HepG2 (cell line): ENCODE measurements around the gene DOK7. TPM values are rescaled to one million over a fixed set of nuclear protein-coding genes. Genes with fewer than 3 reads are reported as not detected.

Source experiments
- ATAC-seq: fragments of 200-7000 bp; cut with Tn5 transposase; 3 replicates; pipeline ENCODE4 v1.9.1; 2020; ENCODE audit warnings: mild to moderate bottlenecking, moderate library complexity
- BruUV-seq: library from RNA; stranded (reverse); fragments of 400-500 nt; replicated peaks from 2 replicates; lab custom pipeline; 2021; lab: Mats Ljungman, UMichigan
- CTCF ChIA-PET: fragments of 300-600 bp; formaldehyde crosslinking; extraction: SDS; loops from one replicate; lab custom pipeline; 2021; ENCODE audit warnings: low total read pairs, inconsistent platforms, low intra/inter-chr PET ratio; lab: Yijun Ruan, JAX
- POLR2A ChIA-PET: fragments of 350-600 bp; sonication (Branson Sonifier 250); formaldehyde crosslinking; loops from one replicate; lab custom pipeline; 2020; ENCODE audit warnings: antibody characterized with exemption, inconsistent platforms; lab: Yijun Ruan, JAX
- DNase-seq: peaks from one replicate; pipeline ENCODE4 v3.0.0-alpha.2; 2015; ENCODE audit warnings: low spot score
- FAIRE-seq: peaks from 3 replicates; lab custom pipeline; 2011; peaks lifted over from hg19 to GRCh38; lab: Jason Lieb, UNC
- H2AFZ ChIP-seq: one replicate; pipeline ENCODE4 v1.6.1; 2011; ENCODE audit warnings: low read length, inconsistent platforms
- H3K27ac ChIP-seq: fragments of 300-600 bp; 3 replicates; pipeline ENCODE4 v1.8.0; 2011; ENCODE audit warnings: mixed run types, mild to moderate bottlenecking, mixed read lengths, low read length, inconsistent platforms; ENCODE audit not compliant: insufficient read depth; ENCODE audit errors: extremely low read length
- H3K27me3 ChIP-seq, 2 experiments: fragments of 200-600 bp in 1 of 2; 2 replicates in 1 of 2; 3 replicates in 1 of 2; pipeline versions ENCODE4 v1.6.0 to v1.8.0; 2011; ENCODE audit warnings: low read length in 2 of 2, mild to moderate bottlenecking in 2 of 2, moderate library complexity in 2 of 2, inconsistent platforms in 1 of 2; ENCODE audit not compliant: insufficient read depth in 2 of 2, control insufficient read depth in 1 of 2
- H3K36me3 ChIP-seq, 2 experiments: fragments of 200-600 bp in 1 of 2; replicated peaks in 1 of 2; 2 replicates in 1 of 2; 3 replicates in 1 of 2; pipeline versions ENCODE4 v1.5.1 to v1.8.0; 2011; ENCODE audit warnings: low read length in 2 of 2, inconsistent platforms in 1 of 2; ENCODE audit not compliant: insufficient read depth in 2 of 2, control insufficient read depth in 1 of 2
- H3K4me1 ChIP-seq: 2 replicates; pipeline ENCODE4 v1.5.1; 2012; ENCODE audit warnings: low read length, inconsistent platforms; ENCODE audit not compliant: insufficient read depth
- H3K4me2 ChIP-seq: 2 replicates; pipeline ENCODE4 v1.6.0; 2011; ENCODE audit warnings: low read depth, low read length, inconsistent platforms
- H3K4me3 ChIP-seq, 3 experiments: fragments of 200-600 bp in 1 of 3; sonication (generic), shearing (Covaris generic) in 1 of 3; replicated peaks in 1 of 3; 2 replicates each; pipeline ENCODE4 v1.5.1; 2011 to 2016; ENCODE audit warnings: low read length in 3 of 3, inconsistent platforms in 2 of 3, low read depth in 2 of 3, mild to moderate bottlenecking in 2 of 3, control low read depth in 1 of 3, mixed read lengths in 1 of 3; ENCODE audit not compliant: insufficient read depth in 1 of 3
- H3K79me2 ChIP-seq: one replicate; pipeline ENCODE4 v1.6.1; 2011; ENCODE audit warnings: low read length, inconsistent platforms; ENCODE audit not compliant: insufficient read depth
- H3K9ac ChIP-seq: 2 replicates; pipeline ENCODE4 v1.6.0; 2011; ENCODE audit warnings: mild to moderate bottlenecking, low read depth, low read length, inconsistent platforms; ENCODE audit not compliant: insufficient read depth
- H3K9me3 ChIP-seq: 2 replicates; pipeline ENCODE4 v1.5.1; 2012; ENCODE audit warnings: mild to moderate bottlenecking, low read length
- H4K20me1 ChIP-seq: 2 replicates; pipeline ENCODE4 v1.6.0; 2011; ENCODE audit warnings: inconsistent platforms, mild to moderate bottlenecking, low read length, moderate library complexity; ENCODE audit not compliant: insufficient read depth
- CC2D1A ChIP-seq: sonication (generic); formaldehyde crosslinking; IDR thresholded peaks from 2 replicates; pipeline ENCODE4 v1.8.1; 2023; ENCODE audit warnings: mild to moderate bottlenecking, missing genetic modification reagents
- HNRNPH1 ChIP-seq: fragments of 200-400 bp; formaldehyde crosslinking; optimal IDR thresholded peaks from 2 replicates; pipeline ENCODE3; 2017; ENCODE audit warnings: mild to moderate bottlenecking, low read depth, low read length
- NR0B2 ChIP-seq: sonication (generic); formaldehyde crosslinking; IDR thresholded peaks from 2 replicates; pipeline ENCODE4 v1.4.0; 2020; ENCODE audit warnings: mild to moderate bottlenecking, missing genetic modification reagents
- RAD21 ChIP-seq: fragments of 450-650 bp; formaldehyde crosslinking; IDR thresholded peaks from 2 replicates; pipeline ENCODE4 v1.5.0; 2020; ENCODE audit warnings: mild to moderate bottlenecking
- SETDB1 ChIP-seq: sonication (generic); formaldehyde crosslinking; IDR thresholded peaks from 2 replicates; pipeline ENCODE4 v1.5.1; 2020; ENCODE audit warnings: missing genetic modification reagents, mild to moderate bottlenecking, borderline replicate concordance
- ZC3H13 ChIP-seq: sonication (generic); formaldehyde crosslinking; IDR thresholded peaks from 2 replicates; pipeline ENCODE4 v1.8.1; 2023; ENCODE audit warnings: mild to moderate bottlenecking, missing genetic modification reagents, moderate library complexity
- ZEB1 ChIP-seq: IDR thresholded peaks from 2 replicates; pipeline ENCODE4 v1.6.1; 2012; ENCODE audit warnings: mild to moderate bottlenecking, low read depth, inconsistent platforms; ENCODE audit not compliant: insufficient replicate concordance
- ZNF12 ChIP-seq: sonication (generic); formaldehyde crosslinking; IDR thresholded peaks from 2 replicates; pipeline ENCODE4 v1.5.0; 2020; ENCODE audit warnings: missing genetic modification reagents
- ZNF17 ChIP-seq: sonication (generic); formaldehyde crosslinking; IDR thresholded peaks from 2 replicates; pipeline ENCODE4 v1.5.0; 2020; ENCODE audit warnings: mild to moderate bottlenecking, missing genetic modification reagents
- ZNF329 ChIP-seq: sonication (generic); formaldehyde crosslinking; IDR thresholded peaks from 2 replicates; pipeline ENCODE4 v1.9.0; 2021; ENCODE audit warnings: low read depth, mild to moderate bottlenecking, missing genetic modification reagents
- ZNF335 ChIP-seq: sonication (generic); formaldehyde crosslinking; IDR thresholded peaks from 2 replicates; pipeline ENCODE4 v1.4.0; 2020; ENCODE audit warnings: missing genetic modification reagents
- ZNF337 ChIP-seq: sonication (generic); formaldehyde crosslinking; IDR thresholded peaks from 2 replicates; pipeline ENCODE4 v1.5.1; 2020; ENCODE audit warnings: missing genetic modification reagents, low read depth, mild to moderate bottlenecking, borderline replicate concordance
- ZNF564 ChIP-seq: sonication (generic); formaldehyde crosslinking; IDR thresholded peaks from 2 replicates; pipeline ENCODE4 v1.8.1; 2023; ENCODE audit warnings: mild to moderate bottlenecking, missing genetic modification reagents
- ZNF607 ChIP-seq: sonication (generic); formaldehyde crosslinking; IDR thresholded peaks from 2 replicates; pipeline ENCODE4 v1.5.1; 2020; ENCODE audit warnings: missing genetic modification reagents, mild to moderate bottlenecking, borderline replicate concordance
- ZNF737 ChIP-seq: sonication (generic); formaldehyde crosslinking; IDR thresholded peaks from 2 replicates; pipeline ENCODE4 v1.5.0; 2020; ENCODE audit warnings: missing genetic modification reagents, mild to moderate bottlenecking, borderline replicate concordance
- ZNF746 ChIP-seq: sonication (generic); formaldehyde crosslinking; IDR thresholded peaks from 2 replicates; pipeline ENCODE4 v1.8.0; 2022; ENCODE audit warnings: mild to moderate bottlenecking, missing genetic modification reagents
- WGBS: methylation state at CpG from one replicate; pipeline ENCODE4 v1.1.6; 2017; ENCODE audit warnings: low lambda C conversion rate; 5-methylcytosine and 5-hydroxymethylcytosine counted together
- in situ Hi-C: cut with HindIII; loops from 2 replicates; pipeline ENCODE4 v1.10.0; 2017; ENCODE audit warnings: low pct_unique_long_range_greater_than_20kb; ENCODE audit not compliant: extremely low pct_ligation_motif_present
- intact Hi-C: fragments of 100-400 bp; cut with micrococcal nuclease; formaldehyde crosslinking; loops from one replicate; pipeline ENCODE4 v1.10.0; 2022; ENCODE audit not compliant: unreplicated experiment
- polyA plus RNA-seq, 8 experiments: library from polyadenylated mRNA; depleted of rRNA in 3 of 8; stranded (reverse) in 7 of 8; unstranded in 1 of 8; fragments of >200 nt; fragmentation: Illumina TruSeq in 4 of 8; extraction: Trizol in 4 of 8; gene quantifications; 2 replicates each; pipeline versions ENCODE4 v1.2.1 to v1.2.3, GENCODE V29; 2011 to 2016; ENCODE audit warnings: low read depth in 4 of 8, missing spikeins in 1 of 8, mixed read lengths in 1 of 8; ENCODE audit not compliant: insufficient read depth in 1 of 8
- total RNA-seq, 5 experiments: library from RNA; depleted of rRNA; stranded (reverse); fragments of >200 nt; fragmentation: Illumina TruSeq; extraction: Trizol; gene quantifications; 2 replicates each; pipeline ENCODE4 v1.2.3, GENCODE V29; 2016; ENCODE audit warnings: low read depth in 1 of 5
- TF ChIP-seq, protein P1 (sequence below), 2 experiments: fragments of 450-650 bp in 1 of 2; sonication (generic) in 1 of 2; formaldehyde crosslinking; IDR thresholded peaks; 2 replicates each; pipeline versions ENCODE4 v1.5.0 to v1.8.0; 2020 to 2022; ENCODE audit warnings: mild to moderate bottlenecking in 1 of 2, missing genetic modification reagents in 1 of 2

The DOK7 gene
- total and polyA plus RNA-seq, 2 of the 13 experiments (the other 11 are each of a cell fraction or from before 2014, with no cell fraction given), result 0.03 to 0.07 TPM

DNA sequence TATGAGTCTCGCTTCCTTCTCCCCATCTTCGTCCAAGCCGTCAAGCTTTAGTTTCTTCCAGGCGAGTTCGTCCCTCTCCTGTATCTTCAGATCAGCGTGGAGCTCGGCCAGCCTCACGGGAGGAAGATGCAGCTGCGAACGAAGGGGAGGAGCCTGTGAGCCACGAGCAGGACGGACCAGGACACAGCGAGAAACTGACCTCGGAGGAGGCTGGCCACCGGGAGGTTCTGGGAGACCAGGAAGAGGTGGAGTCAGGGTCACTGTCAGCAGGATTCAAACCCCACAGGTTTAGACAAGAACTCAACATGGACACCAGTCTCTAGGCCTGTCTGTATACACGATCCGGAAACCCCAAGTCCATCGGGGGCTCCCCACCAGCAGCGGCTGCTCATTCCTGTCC, 61.8 kb downstream of the DOK7 start:
- Histone ChIP-seq H3K27ac (no peak overlapping the region), H2AFZ (no peak overlapping the region), H3K9ac (no peak overlapping the region), H3K4me2 (no peak overlapping the region), H3K27me3 (no peaks in the 10 kb centered on the region), H3K79me2 (peaks cover 21% of the 10 kb centered on the region), H3K36me3 (peaks cover 45 to 66% of the 10 kb centered on the region in 2 experiments), H3K4me1 (peaks cover 7% of the 10 kb centered on the region; the same call in 1 of the 2 replicates), H3K4me3 (no peak overlapping the region), H3K9me3 (no peaks in the 10 kb centered on the region), H4K20me1 (peaks cover 5% of the 10 kb centered on the region; the same call in 1 of the 2 replicates)
- BruUV-seq, result no TSS peak
- FAIRE-seq (no peak), DNase-seq (no peak), ATAC-seq (no peak)
- WGBS, result 95% methylated on average over 18 of the region's 19 CpGs
- in situ Hi-C loops, result no loop called here
- CTCF ChIA-PET, result no interaction called here
- intact Hi-C loops, result no loop called here
- POLR2A ChIA-PET, result no interaction called here
- TF ChIP-seq ZNF17 (CRISPR knock-in tag), result no peak

GRCh38 chr4:3525532-3526430, 62.7 kb downstream of the DOK7 start:
- Histone ChIP-seq H3K27ac (no peak overlapping the region), H3K9ac (no peak overlapping the region), H3K4me2 (no peak overlapping the region), H3K27me3 (no peaks in the 10 kb centered on the region), H3K4me3 (no peak overlapping the region), H3K79me2 (peaks cover 29% of the 10 kb centered on the region), H2AFZ (no peak overlapping the region), H3K9me3 (no peaks in the 10 kb centered on the region), H4K20me1 (peaks cover 5% of the 10 kb centered on the region; the same call in 1 of the 2 replicates), H3K4me1 (peaks cover 16% of the 10 kb centered on the region), H3K36me3 (peaks cover 39 to 57% of the 10 kb centered on the region in 2 experiments)
- BruUV-seq, result no TSS peak
- intact Hi-C loops, result no loop called here
- CTCF ChIA-PET, result no interaction called here
- POLR2A ChIA-PET, result interaction anchor here (1.0 kb wide), 1 partner anchor 12 kb away, joined by 3 read pairs; no protein-coding TSS in a partner anchor
- in situ Hi-C loops, result no loop called here
- ATAC-seq (no peak), FAIRE-seq (no peak), DNase-seq (no peak)
- WGBS, result 93% methylated on average over 27 of the region's 33 CpGs
- TF ChIP-seq ZNF337 (CRISPR knock-in tag) (no peak), ZNF12 (CRISPR knock-in tag) (no peak), ZNF564 (CRISPR knock-in tag) (no peak), ZNF329 (CRISPR knock-in tag) (no peak), NR0B2 (CRISPR knock-in tag) (no peak), RAD21 (CRISPR knock-in tag) (no peak), ZNF746 (CRISPR knock-in tag) (no peak), ZNF335 (no peak), ZNF607 (CRISPR knock-in tag) (no peak), CC2D1A (CRISPR knock-in tag) (no peak), ZC3H13 (CRISPR knock-in tag) (no peak), HNRNPH1 (no peak), SETDB1 (CRISPR knock-in tag) (no peak), ZNF737 (CRISPR knock-in tag) (no peak), ZEB1 (no peak)
- TF ChIP-seq, protein P1, sequence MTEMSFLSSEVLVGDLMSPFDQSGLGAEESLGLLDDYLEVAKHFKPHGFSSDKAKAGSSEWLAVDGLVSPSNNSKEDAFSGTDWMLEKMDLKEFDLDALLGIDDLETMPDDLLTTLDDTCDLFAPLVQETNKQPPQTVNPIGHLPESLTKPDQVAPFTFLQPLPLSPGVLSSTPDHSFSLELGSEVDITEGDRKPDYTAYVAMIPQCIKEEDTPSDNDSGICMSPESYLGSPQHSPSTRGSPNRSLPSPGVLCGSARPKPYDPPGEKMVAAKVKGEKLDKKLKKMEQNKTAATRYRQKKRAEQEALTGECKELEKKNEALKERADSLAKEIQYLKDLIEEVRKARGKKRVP (CRISPR knock-in tag; IDR thresholded peaks at IDR 0.05), result no peak
